ENCODE results near the gene NHSL1.

DNA sequence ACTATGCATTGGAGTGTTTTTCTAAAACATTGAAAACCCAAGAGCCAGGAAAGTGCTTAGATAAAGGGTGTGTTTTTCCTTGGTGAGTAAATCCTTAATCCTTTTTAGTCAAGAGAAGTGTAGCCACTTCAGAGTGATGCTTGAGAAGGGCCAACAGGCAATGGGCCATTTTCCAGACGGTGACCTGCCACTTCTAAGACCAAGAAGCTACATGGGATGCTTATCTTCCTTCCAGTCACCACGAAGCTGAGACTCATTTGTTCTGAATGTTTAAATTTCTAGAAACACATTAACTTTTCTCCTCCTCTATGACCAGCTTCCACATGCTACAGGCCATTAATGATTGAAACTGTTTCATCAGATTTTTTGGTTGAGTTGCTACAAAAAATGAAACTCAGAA lies 34.4 kb upstream of the NHSL1 start:
- TF ChIP-seq, protein P1, sequence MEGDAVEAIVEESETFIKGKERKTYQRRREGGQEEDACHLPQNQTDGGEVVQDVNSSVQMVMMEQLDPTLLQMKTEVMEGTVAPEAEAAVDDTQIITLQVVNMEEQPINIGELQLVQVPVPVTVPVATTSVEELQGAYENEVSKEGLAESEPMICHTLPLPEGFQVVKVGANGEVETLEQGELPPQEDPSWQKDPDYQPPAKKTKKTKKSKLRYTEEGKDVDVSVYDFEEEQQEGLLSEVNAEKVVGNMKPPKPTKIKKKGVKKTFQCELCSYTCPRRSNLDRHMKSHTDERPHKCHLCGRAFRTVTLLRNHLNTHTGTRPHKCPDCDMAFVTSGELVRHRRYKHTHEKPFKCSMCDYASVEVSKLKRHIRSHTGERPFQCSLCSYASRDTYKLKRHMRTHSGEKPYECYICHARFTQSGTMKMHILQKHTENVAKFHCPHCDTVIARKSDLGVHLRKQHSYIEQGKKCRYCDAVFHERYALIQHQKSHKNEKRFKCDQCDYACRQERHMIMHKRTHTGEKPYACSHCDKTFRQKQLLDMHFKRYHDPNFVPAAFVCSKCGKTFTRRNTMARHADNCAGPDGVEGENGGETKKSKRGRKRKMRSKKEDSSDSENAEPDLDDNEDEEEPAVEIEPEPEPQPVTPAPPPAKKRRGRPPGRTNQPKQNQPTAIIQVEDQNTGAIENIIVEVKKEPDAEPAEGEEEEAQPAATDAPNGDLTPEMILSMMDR (IDR thresholded peaks at IDR 0.05; ENCODE audit: low read depth, low read length, poor library complexity, severe bottlenecking), result no peak
- TF ChIP-seq EZH2phosphoT487 (IDR thresholded peaks at IDR 0.05; ENCODE audit: borderline replicate concordance, low read length), result no peak
